ENCODE data around the gene HMOX2.

The HMOX2 gene

DNA sequence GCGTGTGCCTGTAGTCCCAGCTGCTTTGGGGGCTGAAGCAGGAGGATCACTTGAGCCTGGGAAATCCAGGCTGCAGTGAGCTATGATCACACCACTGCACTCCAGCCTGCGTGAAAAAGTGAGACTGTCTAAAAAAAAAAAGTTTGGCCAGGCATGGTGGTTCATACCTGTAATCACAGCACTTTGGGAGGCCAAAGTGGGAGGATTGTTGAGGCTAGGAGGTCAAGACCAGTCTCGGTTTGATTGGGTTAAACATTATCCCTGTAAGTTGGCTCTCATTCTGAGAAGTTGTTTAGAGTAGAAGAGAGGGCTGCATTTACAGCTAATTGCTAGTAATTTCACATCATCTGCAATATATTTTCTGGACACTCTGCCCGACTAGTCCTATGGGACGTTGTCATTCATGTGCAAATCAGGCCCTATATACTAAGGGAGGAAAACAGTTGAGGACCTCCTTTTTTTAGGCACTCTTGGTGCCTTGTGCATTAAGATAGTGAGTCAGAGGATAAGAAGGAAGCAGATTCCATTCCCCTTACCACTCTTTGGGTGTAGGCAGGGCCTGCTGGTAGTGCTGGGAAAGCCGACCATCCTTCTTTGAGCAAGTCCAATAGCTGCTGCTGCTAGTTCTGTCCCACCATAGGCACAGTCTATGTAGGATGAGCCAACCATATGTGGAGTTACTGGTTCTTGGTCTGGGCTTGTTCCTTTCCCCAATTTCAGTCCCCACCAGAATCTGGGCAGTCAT lies 18.7 kb downstream of the HMOX2 start:
- TF ChIP-seq, protein P1, sequence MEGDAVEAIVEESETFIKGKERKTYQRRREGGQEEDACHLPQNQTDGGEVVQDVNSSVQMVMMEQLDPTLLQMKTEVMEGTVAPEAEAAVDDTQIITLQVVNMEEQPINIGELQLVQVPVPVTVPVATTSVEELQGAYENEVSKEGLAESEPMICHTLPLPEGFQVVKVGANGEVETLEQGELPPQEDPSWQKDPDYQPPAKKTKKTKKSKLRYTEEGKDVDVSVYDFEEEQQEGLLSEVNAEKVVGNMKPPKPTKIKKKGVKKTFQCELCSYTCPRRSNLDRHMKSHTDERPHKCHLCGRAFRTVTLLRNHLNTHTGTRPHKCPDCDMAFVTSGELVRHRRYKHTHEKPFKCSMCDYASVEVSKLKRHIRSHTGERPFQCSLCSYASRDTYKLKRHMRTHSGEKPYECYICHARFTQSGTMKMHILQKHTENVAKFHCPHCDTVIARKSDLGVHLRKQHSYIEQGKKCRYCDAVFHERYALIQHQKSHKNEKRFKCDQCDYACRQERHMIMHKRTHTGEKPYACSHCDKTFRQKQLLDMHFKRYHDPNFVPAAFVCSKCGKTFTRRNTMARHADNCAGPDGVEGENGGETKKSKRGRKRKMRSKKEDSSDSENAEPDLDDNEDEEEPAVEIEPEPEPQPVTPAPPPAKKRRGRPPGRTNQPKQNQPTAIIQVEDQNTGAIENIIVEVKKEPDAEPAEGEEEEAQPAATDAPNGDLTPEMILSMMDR (conservative IDR thresholded peaks at IDR 0.05) = no peak
- no peak overlapping the region for H3K27ac ChIP-seq

DNA sequence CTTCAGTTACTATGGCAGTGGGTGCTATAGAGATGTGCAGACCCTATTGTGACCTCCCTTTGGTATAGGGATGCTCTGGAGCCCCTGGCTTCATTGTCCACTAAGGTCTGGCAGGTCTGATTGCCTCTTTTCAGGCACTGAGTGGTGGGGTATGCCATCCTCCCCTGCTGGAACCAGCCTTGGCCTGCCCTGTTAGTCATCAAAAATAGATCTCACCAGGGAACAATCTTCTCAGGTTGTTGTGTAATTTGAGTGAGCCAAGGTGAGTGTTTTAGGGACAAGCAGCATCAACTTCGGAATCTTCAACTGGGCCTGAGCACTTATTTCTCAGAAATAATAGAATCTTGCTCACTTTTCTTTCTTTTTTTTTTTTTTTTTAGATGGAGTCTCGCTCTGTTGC lies 19.6 kb downstream of the HMOX2 start:
- H3K27ac ChIP-seq = no peak overlapping the region
- TF ChIP-seq, protein P1 (conservative IDR thresholded peaks at IDR 0.05) = no peak

DNA sequence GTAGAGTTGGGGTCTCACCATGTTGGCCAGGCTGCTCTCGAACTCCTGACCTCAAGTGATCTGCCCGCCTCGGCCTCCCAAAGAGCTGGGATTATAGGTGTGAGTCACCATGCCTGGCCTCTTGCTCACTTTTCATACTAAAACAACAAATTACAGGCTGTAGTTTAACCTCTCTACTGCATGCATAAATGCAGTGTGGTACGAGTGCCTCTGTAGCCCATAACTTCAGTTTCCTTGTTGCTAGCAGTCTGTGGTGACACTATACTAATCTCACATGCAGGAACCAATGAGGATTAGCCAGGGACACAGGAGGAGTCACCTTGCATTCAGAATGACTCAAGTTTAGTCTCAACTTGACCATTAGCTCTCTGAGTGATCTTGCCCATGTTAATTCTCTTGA lies 20.1 kb downstream of the HMOX2 start:
- TF ChIP-seq, protein P1 (conservative IDR thresholded peaks at IDR 0.05) = no peak
- H3K27ac ChIP-seq = no peak overlapping the region

DNA sequence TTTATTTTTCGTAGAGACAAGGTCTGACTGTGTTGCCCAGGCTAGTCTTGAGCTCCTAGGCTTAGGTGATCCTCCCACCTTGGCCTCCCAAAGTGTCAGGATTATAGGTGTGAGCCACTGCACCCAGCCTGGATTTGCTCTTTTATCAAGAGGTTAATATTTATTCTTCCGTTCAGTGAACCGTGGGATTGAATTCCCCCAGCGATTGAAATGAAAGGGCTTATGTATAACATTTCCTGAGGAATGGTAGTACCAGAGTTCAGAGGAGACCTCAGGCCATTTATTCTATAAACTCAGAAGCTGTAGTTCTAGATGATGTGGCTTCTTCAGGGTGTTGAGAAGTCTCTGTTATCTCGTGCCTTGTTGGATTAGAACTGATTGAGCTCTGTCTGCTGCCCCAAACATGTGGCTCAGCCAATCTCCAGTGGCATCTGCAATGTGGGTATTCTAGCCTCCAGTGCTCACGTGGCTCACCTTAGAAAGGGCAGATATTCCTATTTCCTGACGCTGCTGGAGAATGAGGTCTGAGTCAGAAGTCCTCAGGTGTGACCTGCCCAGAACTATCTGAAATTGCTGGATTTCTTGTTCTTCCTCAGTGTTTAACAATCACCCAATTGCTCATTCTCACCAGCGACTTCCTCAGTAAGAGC lies 22.5 kb downstream of the HMOX2 start:
- TF ChIP-seq, protein P1 (conservative IDR thresholded peaks at IDR 0.05) = no peak
- no peak overlapping the region for H3K27ac ChIP-seq

DNA sequence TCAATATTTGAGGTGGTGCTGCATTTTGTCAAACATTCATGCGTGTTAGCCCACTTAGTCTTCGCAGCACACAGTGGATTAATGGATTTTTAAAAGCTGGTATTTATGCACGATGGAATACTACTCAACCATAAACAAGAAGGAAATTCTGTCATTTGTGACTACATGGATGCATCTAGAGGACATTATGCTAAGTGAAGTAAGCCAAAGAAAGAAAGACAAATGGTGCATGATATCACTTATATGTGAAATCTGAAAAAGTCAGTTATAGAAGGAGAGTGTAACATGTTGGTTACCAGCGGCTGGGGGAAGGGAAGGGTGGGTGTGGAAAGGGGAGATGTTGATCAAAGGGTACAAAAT lies 23.0 kb downstream of the HMOX2 start:
- TF ChIP-seq, protein P1 (conservative IDR thresholded peaks at IDR 0.05) = no peak
- no peak overlapping the region for H3K27ac ChIP-seq

DNA sequence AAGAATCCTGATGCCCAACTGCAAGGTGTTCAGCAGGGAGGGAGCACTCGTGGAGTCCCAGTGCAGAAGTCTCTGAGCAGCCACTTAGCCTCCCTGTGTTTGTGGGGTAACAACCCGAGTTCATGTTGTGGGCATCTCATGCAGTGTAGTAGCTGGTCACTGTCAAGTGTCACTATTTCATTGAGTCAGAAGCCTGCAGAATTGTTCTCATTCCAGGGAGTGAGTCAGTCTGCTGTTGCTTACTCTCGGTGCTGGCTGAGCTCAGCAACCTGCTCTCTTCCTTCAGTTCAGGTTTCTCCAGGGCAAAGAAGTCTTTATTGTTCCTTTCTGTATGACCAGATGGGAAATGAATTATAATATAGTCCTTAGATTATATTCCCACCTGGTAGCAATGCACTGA lies 24.1 kb downstream of the HMOX2 start:
- TF ChIP-seq, protein P1 (conservative IDR thresholded peaks at IDR 0.05) = no peak
- H3K27ac ChIP-seq = no peak overlapping the region

DNA sequence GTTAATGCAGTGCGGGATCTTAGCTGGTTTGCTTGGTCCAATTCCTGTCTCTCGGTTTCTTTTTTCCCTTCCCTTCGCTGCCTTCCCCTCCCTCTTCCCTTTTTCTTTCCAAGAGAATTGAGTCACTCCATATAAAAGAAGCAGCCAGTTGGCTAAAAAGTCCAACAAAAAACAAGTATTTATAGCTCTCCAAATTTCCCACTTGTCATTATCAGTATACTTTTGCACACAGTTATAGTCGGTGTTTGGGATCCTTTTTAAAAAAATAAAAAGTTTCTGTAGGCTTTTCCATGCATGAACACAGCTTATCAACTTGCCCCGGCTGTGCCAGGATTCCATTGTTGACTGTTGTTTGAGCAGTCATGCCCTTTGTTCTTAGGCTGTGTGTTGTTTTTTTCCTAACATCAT lies 24.9 kb downstream of the HMOX2 start:
- no peak overlapping the region for H3K27ac ChIP-seq
- TF ChIP-seq, protein P1 (conservative IDR thresholded peaks at IDR 0.05) = no peak

All from VCaP (cell line).